HepG2 (cell line): ENCODE data around the gene ABHD3. TPM values are rescaled to one million over a fixed set of nuclear protein-coding genes. Genes with fewer than 3 reads are reported as not detected.

Source experiments
- ATF7-NPFF ChIP-seq: sonication (generic); formaldehyde crosslinking; IDR thresholded peaks from 2 replicates; pipeline ENCODE4 v1.8.1; 2023; ENCODE audit warnings: mild to moderate bottlenecking, low read depth, missing genetic modification reagents, moderate library complexity
- HNRNPH1 ChIP-seq: fragments of 200-400 bp; formaldehyde crosslinking; optimal IDR thresholded peaks from 2 replicates; pipeline ENCODE3; 2017; ENCODE audit warnings: mild to moderate bottlenecking, low read depth, low read length
- HNRNPK ChIP-seq: fragments of 200-400 bp; formaldehyde crosslinking; IDR thresholded peaks from 2 replicates; pipeline ENCODE4 v1.6.1; 2018; ENCODE audit warnings: low read length, low read depth, moderate library complexity, mild to moderate bottlenecking; ENCODE audit not compliant: poor library complexity, severe bottlenecking
- HOXD1 ChIP-seq: sonication (generic); formaldehyde crosslinking; IDR thresholded peaks from 2 replicates; pipeline ENCODE4 v1.5.0; 2020; ENCODE audit warnings: missing genetic modification reagents
- PHF5A ChIP-seq: IDR thresholded peaks from one replicate; pipeline ENCODE4 v1.6.1; 2018; ENCODE audit warnings: low read depth, missing genetic modification reagents; ENCODE audit not compliant: unreplicated experiment
- RFX3 ChIP-seq: IDR thresholded peaks from 2 replicates; pipeline ENCODE4 v1.6.1; 2016; ENCODE audit warnings: missing biosample characterization, missing genetic modification reagents
- RFXAP ChIP-seq: sonication (generic); formaldehyde crosslinking; IDR thresholded peaks from 2 replicates; pipeline ENCODE4 v1.4.0; 2020; ENCODE audit warnings: missing genetic modification reagents, borderline replicate concordance
- SOX5 ChIP-seq: IDR thresholded peaks from 2 replicates; pipeline ENCODE4 v1.6.1; 2016; ENCODE audit warnings: borderline replicate concordance
- ZNF143 ChIP-seq: sonication (generic); formaldehyde crosslinking; IDR thresholded peaks from 2 replicates; pipeline ENCODE4 v1.4.0; 2020; ENCODE audit warnings: missing genetic modification reagents
- ZNF367 ChIP-seq: sonication (generic); formaldehyde crosslinking; IDR thresholded peaks from 2 replicates; pipeline ENCODE4 v1.4.0; 2020; ENCODE audit warnings: missing genetic modification reagents, borderline replicate concordance
- ZNF460 ChIP-seq: sonication (generic); formaldehyde crosslinking; IDR thresholded peaks from 2 replicates; pipeline ENCODE4 v1.5.1; 2020; ENCODE audit warnings: missing genetic modification reagents, mild to moderate bottlenecking, borderline replicate concordance
- polyA plus RNA-seq, 8 experiments: library from polyadenylated mRNA; depleted of rRNA in 3 of 8; stranded (reverse) in 7 of 8; unstranded in 1 of 8; fragments of >200 nt; fragmentation: Illumina TruSeq in 4 of 8; extraction: Trizol in 4 of 8; gene quantifications; 2 replicates each; pipeline versions ENCODE4 v1.2.1 to v1.2.3, GENCODE V29; 2011 to 2016; ENCODE audit warnings: low read depth in 4 of 8, missing spikeins in 1 of 8, mixed read lengths in 1 of 8; ENCODE audit not compliant: insufficient read depth in 1 of 8
- total RNA-seq, 5 experiments: library from RNA; depleted of rRNA; stranded (reverse); fragments of >200 nt; fragmentation: Illumina TruSeq; extraction: Trizol; gene quantifications; 2 replicates each; pipeline ENCODE4 v1.2.3, GENCODE V29; 2016; ENCODE audit warnings: low read depth in 1 of 5
- TF ChIP-seq, protein P1 (sequence below): sonication (generic); formaldehyde crosslinking; IDR thresholded peaks from 2 replicates; pipeline ENCODE4 v1.4.0; 2020; ENCODE audit warnings: missing genetic modification reagents, low read depth, mild to moderate bottlenecking, borderline replicate concordance
- TF ChIP-seq, protein P2 (sequence below): sonication (generic); formaldehyde crosslinking; IDR thresholded peaks from 2 replicates; pipeline ENCODE4 v1.8.0; 2022; ENCODE audit warnings: low read depth, missing genetic modification reagents
- TF ChIP-seq, protein P3 (sequence below): sonication (generic); formaldehyde crosslinking; IDR thresholded peaks from 2 replicates; pipeline ENCODE4 v1.5.0; 2020; ENCODE audit warnings: mild to moderate bottlenecking, missing genetic modification reagents, borderline replicate concordance
- TF ChIP-seq, protein P4 (sequence below): fragments of 450-650 bp; IDR thresholded peaks from 2 replicates; pipeline ENCODE4 v1.6.1; 2016

Gene ABHD3
- total and polyA plus RNA-seq, 2 of the 13 experiments (the other 11 are each of a cell fraction or from before 2014, with no cell fraction given) = 32.1 to 40.2 TPM

DNA sequence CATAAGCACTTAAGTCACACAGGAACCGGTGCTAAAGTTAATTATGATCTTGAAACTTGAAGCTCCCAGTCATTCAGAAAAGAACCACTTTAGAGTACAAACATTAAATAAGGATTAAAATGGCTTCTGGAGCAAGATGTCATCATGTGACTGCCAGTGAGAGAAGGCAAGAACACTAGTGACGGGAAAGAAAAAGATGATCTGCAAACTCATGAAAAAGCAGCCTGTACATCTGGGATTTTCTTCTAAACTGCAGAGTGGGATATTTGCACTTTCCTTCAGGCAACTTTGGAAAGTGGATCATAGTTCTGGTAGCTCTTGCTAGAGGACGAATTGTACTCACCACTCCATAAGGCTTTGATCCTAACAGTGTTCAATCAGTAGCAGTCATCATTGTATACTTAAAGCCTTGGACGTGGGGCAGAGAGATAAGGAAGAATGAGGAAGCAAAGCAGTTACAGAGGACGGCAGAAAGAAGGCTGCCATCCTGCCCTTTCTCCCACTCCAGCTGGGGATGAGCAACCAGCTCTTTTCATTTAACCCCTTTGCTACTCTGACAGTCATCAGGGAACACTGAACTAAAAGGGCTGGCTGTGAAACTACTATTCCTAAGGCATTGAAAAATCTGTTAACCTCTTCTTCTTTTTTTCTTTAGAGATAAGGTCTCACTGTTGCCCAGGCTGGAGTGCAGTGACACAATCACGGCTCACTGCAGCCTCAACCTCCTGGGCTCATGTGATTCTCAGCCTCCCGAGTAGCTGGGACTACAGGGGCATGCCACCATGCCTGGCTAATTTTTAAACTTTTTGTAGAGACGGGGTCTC is 18.1 kb downstream of the ABHD3 start (continued):
- TF ChIP-seq, protein P1, sequence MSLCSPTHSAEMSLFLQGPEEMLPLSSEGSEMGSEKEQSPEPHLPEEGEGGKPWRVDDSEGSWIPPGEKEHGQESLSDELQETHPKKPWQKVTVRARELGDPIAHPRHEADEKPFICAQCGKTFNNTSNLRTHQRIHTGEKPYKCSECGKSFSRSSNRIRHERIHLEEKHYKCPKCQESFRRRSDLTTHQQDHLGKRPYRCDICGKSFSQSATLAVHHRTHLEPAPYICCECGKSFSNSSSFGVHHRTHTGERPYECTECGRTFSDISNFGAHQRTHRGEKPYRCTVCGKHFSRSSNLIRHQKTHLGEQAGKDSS = no peak
- no peak for TF ChIP-seq ATF7-NPFF
- no peak for TF ChIP-seq HNRNPH1
- peak; percentile 68; the same call in 1 of the 2 replicates for TF ChIP-seq SOX5 (CRISPR knock-in tag)
- TF ChIP-seq RFX3 (CRISPR knock-in tag) = no peak
- TF ChIP-seq ZNF367 (CRISPR knock-in tag) = no peak
- peak; percentile 75; the same call in 1 of the 2 replicates for TF ChIP-seq HOXD1 (CRISPR knock-in tag)
- TF ChIP-seq ZNF143 = no peak
- TF ChIP-seq RFXAP (CRISPR knock-in tag) = no peak
- TF ChIP-seq, protein P2, sequence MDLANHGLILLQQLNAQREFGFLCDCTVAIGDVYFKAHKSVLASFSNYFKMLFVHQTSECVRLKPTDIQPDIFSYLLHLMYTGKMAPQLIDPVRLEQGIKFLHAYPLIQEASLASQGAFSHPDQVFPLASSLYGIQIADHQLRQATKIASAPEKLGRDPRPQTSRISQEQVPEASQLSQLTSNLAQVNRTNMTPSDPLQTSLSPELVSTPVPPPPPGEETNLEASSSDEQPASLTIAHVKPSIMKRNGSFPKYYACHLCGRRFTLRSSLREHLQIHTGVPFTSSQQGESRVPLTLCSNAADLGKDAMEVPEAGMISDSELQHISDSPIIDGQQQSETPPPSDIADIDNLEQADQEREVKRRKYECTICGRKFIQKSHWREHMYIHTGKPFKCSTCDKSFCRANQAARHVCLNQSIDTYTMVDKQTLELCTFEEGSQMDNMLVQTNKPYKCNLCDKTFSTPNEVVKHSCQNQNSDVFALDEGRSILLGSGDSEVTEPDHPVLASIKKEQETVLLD = no peak
- no peak for TF ChIP-seq PHF5A (CRISPR knock-in tag)
- TF ChIP-seq, protein P3, sequence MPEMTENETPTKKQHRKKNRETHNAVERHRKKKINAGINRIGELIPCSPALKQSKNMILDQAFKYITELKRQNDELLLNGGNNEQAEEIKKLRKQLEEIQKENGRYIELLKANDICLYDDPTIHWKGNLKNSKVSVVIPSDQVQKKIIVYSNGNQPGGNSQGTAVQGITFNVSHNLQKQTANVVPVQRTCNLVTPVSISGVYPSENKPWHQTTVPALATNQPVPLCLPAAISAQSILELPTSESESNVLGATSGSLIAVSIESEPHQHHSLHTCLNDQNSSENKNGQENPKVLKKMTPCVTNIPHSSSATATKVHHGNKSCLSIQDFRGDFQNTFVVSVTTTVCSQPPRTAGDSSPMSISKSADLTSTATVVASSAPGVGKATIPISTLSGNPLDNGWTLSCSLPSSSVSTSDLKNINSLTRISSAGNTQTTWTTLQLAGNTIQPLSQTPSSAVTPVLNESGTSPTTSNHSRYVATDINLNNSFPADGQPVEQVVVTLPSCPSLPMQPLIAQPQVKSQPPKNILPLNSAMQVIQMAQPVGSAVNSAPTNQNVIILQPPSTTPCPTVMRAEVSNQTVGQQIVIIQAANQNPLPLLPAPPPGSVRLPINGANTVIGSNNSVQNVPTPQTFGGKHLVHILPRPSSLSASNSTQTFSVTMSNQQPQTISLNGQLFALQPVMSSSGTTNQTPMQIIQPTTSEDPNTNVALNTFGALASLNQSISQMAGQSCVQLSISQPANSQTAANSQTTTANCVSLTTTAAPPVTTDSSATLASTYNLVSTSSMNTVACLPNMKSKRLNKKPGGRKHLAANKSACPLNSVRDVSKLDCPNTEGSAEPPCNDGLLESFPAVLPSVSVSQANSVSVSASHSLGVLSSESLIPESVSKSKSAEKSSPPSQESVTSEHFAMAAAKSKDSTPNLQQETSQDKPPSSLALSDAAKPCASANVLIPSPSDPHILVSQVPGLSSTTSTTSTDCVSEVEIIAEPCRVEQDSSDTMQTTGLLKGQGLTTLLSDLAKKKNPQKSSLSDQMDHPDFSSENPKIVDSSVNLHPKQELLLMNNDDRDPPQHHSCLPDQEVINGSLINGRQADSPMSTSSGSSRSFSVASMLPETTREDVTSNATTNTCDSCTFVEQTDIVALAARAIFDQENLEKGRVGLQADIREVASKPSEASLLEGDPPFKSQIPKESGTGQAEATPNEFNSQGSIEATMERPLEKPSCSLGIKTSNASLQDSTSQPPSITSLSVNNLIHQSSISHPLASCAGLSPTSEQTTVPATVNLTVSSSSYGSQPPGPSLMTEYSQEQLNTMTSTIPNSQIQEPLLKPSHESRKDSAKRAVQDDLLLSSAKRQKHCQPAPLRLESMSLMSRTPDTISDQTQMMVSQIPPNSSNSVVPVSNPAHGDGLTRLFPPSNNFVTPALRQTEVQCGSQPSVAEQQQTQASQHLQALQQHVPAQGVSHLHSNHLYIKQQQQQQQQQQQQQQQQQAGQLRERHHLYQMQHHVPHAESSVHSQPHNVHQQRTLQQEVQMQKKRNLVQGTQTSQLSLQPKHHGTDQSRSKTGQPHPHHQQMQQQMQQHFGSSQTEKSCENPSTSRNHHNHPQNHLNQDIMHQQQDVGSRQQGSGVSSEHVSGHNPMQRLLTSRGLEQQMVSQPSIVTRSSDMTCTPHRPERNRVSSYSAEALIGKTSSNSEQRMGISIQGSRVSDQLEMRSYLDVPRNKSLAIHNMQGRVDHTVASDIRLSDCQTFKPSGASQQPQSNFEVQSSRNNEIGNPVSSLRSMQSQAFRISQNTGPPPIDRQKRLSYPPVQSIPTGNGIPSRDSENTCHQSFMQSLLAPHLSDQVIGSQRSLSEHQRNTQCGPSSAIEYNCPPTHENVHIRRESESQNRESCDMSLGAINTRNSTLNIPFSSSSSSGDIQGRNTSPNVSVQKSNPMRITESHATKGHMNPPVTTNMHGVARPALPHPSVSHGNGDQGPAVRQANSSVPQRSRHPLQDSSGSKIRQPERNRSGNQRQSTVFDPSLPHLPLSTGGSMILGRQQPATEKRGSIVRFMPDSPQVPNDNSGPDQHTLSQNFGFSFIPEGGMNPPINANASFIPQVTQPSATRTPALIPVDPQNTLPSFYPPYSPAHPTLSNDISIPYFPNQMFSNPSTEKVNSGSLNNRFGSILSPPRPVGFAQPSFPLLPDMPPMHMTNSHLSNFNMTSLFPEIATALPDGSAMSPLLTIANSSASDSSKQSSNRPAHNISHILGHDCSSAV (CRISPR knock-in tag) = no peak
- TF ChIP-seq, protein P4, sequence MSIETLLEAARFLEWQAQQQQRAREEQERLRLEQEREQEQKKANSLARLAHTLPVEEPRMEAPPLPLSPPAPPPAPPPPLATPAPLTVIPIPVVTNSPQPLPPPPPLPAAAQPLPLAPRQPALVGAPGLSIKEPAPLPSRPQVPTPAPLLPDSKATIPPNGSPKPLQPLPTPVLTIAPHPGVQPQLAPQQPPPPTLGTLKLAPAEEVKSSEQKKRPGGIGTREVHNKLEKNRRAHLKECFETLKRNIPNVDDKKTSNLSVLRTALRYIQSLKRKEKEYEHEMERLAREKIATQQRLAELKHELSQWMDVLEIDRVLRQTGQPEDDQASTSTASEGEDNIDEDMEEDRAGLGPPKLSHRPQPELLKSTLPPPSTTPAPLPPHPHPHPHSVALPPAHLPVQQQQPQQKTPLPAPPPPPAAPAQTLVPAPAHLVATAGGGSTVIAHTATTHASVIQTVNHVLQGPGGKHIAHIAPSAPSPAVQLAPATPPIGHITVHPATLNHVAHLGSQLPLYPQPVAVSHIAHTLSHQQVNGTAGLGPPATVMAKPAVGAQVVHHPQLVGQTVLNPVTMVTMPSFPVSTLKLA = no peak
- peak; percentile 82 for TF ChIP-seq ZNF460 (CRISPR knock-in tag)
- TF ChIP-seq HNRNPK = no peak
